OCI-LY3 (cell line): ENCODE measurements around the gene EEF1B2.
A peak's percentile ranks its signal among the peaks of the same experiment; 100 is the strongest.
"Not testable (repeated sequence)": the region's sequence is repeated elsewhere in the genome, so short reads cannot be mapped to it uniquely, and the experiment has no call there.

Source experiments
- H2AFZ ChIP-seq: fragments of 200-600, 300-600 bp; shearing (Covaris generic); 2 replicates; pipeline ENCODE4 v1.6.0; 2014; ENCODE audit warnings: antibody characterized with exemption, low read depth, low read length
- H3K27ac ChIP-seq: fragments of 200-600, 300-600 bp; sonication (generic); 2 replicates; pipeline ENCODE4 v1.5.1; 2014; ENCODE audit warnings: mild to moderate bottlenecking, low read length, moderate library complexity, mixed read lengths
- H3K27me3 ChIP-seq: fragments of 200-600, 300-600 bp; sonication (generic); 2 replicates; pipeline ENCODE4 v1.6.1; 2014; ENCODE audit warnings: low read depth, low read length, mixed read lengths
- H3K36me3 ChIP-seq: fragments of 200-600, 300-600 bp; sonication (generic); replicated peaks from 2 replicates; pipeline ENCODE3; 2014; ENCODE audit warnings: low read depth, low read length, mixed read lengths
- H3K4me1 ChIP-seq: fragments of 300-600, 200-600 bp; sonication (generic); 2 replicates; pipeline ENCODE4 v1.6.1; 2014; ENCODE audit warnings: low read length, mixed read lengths
- H3K4me2 ChIP-seq: fragments of 200-600, 300-600 bp; sonication (generic); 2 replicates; pipeline ENCODE4 v1.6.1; 2014; ENCODE audit warnings: low read length, mixed read lengths
- H3K4me3 ChIP-seq: fragments of 300-600, 200-600 bp; sonication (generic); 2 replicates; pipeline ENCODE4 v1.5.1; 2014; ENCODE audit warnings: antibody characterized with exemption, mild to moderate bottlenecking, low read length, moderate library complexity
- H3K79me2 ChIP-seq: fragments of 300-600, 200-600 bp; shearing (Covaris generic); 2 replicates; pipeline ENCODE4 v1.6.1; 2014; ENCODE audit warnings: mild to moderate bottlenecking, low read length, mixed read lengths
- H3K9ac ChIP-seq: fragments of 300-600, 200-600 bp; shearing (Covaris generic); 2 replicates; pipeline ENCODE4 v1.6.0; 2014; ENCODE audit warnings: mild to moderate bottlenecking, low read length, moderate library complexity
- H3K9me3 ChIP-seq: fragments of 200-600, 300-600 bp; shearing (Covaris generic); 2 replicates; pipeline ENCODE4 v1.6.1; 2014; ENCODE audit warnings: low read length, mixed read lengths; ENCODE audit not compliant: insufficient read depth
- H4K20me1 ChIP-seq: fragments of 200-600, 300-600 bp; sonication (generic); 2 replicates; pipeline ENCODE4 v1.6.1; 2016; ENCODE audit warnings: low read length, mixed read lengths; ENCODE audit not compliant: insufficient read depth
- EZH2phosphoT487 ChIP-seq: fragments of 200-600 bp; shearing (Covaris generic); IDR thresholded peaks from 2 replicates; pipeline ENCODE4 v1.6.1; 2018; ENCODE audit warnings: antibody characterized with exemption, mixed run types, low read depth
- TF ChIP-seq, protein P1 (sequence below): fragments of 200-600, 300-600 bp; sonication (generic); IDR thresholded peaks from 2 replicates; pipeline ENCODE4 v1.5.1; 2014; ENCODE audit warnings: antibody characterized with exemption, low read length, low read depth

The EEF1B2 gene

GRCh38 chr2:206150631-206151030, 9.1 kb upstream of the EEF1B2 start:
- Histone ChIP-seq H3K9me3 (no peaks in the 10 kb centered on the region), H3K36me3 (peaks cover 24% of the 10 kb centered on the region), H3K4me1 (no peaks in the 10 kb centered on the region), H3K4me2 (no peak overlapping the region), H3K4me3 (no peak overlapping the region), H3K79me2 (peaks cover 26% of the 10 kb centered on the region), H3K27me3 (no peaks in the 10 kb centered on the region), H2AFZ (no peak overlapping the region), H4K20me1 (no peaks in the 10 kb centered on the region), H3K27ac (no peak overlapping the region), H3K9ac (no peak overlapping the region)
- TF ChIP-seq EZH2phosphoT487: no peak
- TF ChIP-seq, protein P1, sequence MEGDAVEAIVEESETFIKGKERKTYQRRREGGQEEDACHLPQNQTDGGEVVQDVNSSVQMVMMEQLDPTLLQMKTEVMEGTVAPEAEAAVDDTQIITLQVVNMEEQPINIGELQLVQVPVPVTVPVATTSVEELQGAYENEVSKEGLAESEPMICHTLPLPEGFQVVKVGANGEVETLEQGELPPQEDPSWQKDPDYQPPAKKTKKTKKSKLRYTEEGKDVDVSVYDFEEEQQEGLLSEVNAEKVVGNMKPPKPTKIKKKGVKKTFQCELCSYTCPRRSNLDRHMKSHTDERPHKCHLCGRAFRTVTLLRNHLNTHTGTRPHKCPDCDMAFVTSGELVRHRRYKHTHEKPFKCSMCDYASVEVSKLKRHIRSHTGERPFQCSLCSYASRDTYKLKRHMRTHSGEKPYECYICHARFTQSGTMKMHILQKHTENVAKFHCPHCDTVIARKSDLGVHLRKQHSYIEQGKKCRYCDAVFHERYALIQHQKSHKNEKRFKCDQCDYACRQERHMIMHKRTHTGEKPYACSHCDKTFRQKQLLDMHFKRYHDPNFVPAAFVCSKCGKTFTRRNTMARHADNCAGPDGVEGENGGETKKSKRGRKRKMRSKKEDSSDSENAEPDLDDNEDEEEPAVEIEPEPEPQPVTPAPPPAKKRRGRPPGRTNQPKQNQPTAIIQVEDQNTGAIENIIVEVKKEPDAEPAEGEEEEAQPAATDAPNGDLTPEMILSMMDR: no peak

- no peaks in the 10 kb centered on the region for H3K27me3 ChIP-seq
- H4K20me1 ChIP-seq: no peaks in the 10 kb centered on the region
- TF ChIP-seq, protein P1: peak; percentile 15; the same call in 1 of the 2 replicates
- TF ChIP-seq EZH2phosphoT487: no peak
- H3K4me2 ChIP-seq: no peak overlapping the region
- H2AFZ ChIP-seq: no peak overlapping the region
- H3K9ac ChIP-seq: no peak overlapping the region
- peaks cover 62% of the 10 kb centered on the region for H3K79me2 ChIP-seq
- no peak overlapping the region for H3K4me3 ChIP-seq
- H3K4me1 ChIP-seq: peaks cover 5% of the 10 kb centered on the region
- no peaks in the 10 kb centered on the region for H3K9me3 ChIP-seq
- H3K27ac ChIP-seq: no peak overlapping the region
- peaks cover 7% of the 10 kb centered on the region for H3K36me3 ChIP-seq
Measured at GRCh38 chr2:206154197-206154596, 5.5 kb upstream of the EEF1B2 start.

- not testable (repeated sequence) for H3K4me3 ChIP-seq, H3K9me3 ChIP-seq, H4K20me1 ChIP-seq, H3K4me2 ChIP-seq, H3K27ac ChIP-seq, H2AFZ ChIP-seq, H3K9ac ChIP-seq, H3K27me3 ChIP-seq
- Histone ChIP-seq H3K36me3 (peaks cover 19% of the 10 kb centered on the region), H3K79me2 (peaks cover 88% of the 10 kb centered on the region), H3K4me1 (peaks cover 16% of the 10 kb centered on the region)
Measured at GRCh38 chr2:206157014-206157413, 2.7 kb upstream of the EEF1B2 start.

DNA sequence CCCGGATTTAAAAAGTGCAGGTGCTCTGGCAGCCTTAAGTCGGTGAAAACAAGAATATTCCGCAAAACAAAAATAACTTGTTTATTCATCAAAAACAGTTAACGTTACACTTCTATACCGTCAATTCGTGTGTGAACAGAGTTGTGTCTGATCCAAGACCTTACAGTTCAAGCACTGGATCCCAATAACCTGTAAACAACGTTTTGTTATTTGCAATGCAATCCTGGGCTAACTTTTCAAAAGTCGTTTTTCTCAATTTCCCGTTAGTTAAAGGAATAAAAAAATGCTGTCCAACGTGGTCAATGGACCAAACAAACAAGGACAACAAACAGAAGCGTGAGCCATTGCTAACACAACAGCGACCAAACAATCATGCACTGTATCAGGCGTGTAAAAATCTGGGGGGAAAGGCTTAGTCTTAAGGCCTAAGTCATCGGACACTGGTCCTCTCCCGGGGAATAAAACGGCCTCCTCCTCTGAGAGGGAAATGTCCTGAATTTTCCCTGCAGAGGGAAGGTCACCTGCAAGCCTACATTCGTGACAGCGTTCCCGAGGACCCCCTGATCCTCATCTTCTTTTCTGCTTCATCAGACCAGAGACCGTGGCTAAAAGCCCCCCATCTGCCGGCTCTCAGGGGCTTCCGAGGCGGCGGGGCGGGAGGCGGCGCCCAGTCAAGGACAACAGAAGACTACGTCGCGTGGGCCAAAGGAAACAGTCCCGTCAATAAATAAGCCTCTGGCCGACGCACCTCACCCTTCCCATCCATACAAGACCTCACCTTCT, 941 bp upstream of the EEF1B2 start:
- Histone ChIP-seq H4K20me1 (peaks cover 7% of the 10 kb centered on the region; the same call in 1 of the 2 replicates), H2AFZ (peak overlapping the region; percentile 59; the same call in 1 of the 2 replicates), H3K4me2 (peak overlapping the region; percentile 94), H3K9ac (peak overlapping the region; percentile 97), H3K27me3 (no peaks in the 10 kb centered on the region), H3K9me3 (no peaks in the 10 kb centered on the region), H3K4me1 (peaks cover 16% of the 10 kb centered on the region), H3K4me3 (peak overlapping the region; percentile 86), H3K36me3 (peaks cover 35% of the 10 kb centered on the region), H3K79me2 (peaks cover 94% of the 10 kb centered on the region), H3K27ac (peak overlapping the region; percentile 36)
- TF ChIP-seq EZH2phosphoT487: no peak
- TF ChIP-seq, protein P1: no peak
